CD4-positive, alpha-beta T cell treated with Interleukin-6 for 4 hours (primary cell): ENCODE results near the gene KAT6B.
A peak's percentile ranks its signal among the peaks of the same experiment; 100 is the strongest.

Source experiments
- DNase-seq: peaks from one replicate; pipeline ENCODE4 v3.0.0-alpha.2; 2020; ENCODE audit warnings: mixed read lengths

Gene KAT6B

GRCh38 chr10:74957285-74957961 is 131.0 kb downstream of the KAT6B start:
- DNase-seq = no peak

GRCh38 chr10:74958316-74958715 is 131.9 kb downstream of the KAT6B start:
- no peak for DNase-seq

- no peak for DNase-seq
Observed at GRCh38 chr10:74960670-74961069, 134.3 kb downstream of the KAT6B start.

GRCh38 chr10:74962517-74962916 is 136.1 kb downstream of the KAT6B start:
- no peak for DNase-seq

GRCh38 chr10:74963549-74963948 is 137.1 kb downstream of the KAT6B start:
- no peak for DNase-seq

GRCh38 chr10:74967911-74968666 is 141.7 kb downstream of the KAT6B start:
- no peak for DNase-seq

GRCh38 chr10:74968667-74969061 is 142.3 kb downstream of the KAT6B start:
- no peak for DNase-seq

GRCh38 chr10:74969093-74969492 is 142.7 kb downstream of the KAT6B start:
- DNase-seq = no peak

GRCh38 chr10:74969530-74969929 is 143.1 kb downstream of the KAT6B start:
- no peak for DNase-seq

- DNase-seq = no peak
Observed at GRCh38 chr10:74973741-74974392, 147.5 kb downstream of the KAT6B start.

- DNase-seq = no peak
Observed at GRCh38 chr10:74975758-74976157, 149.4 kb downstream of the KAT6B start.

GRCh38 chr10:74976565-74976964 is 150.2 kb downstream of the KAT6B start:
- no peak for DNase-seq

- no peak for DNase-seq
Observed at GRCh38 chr10:74977072-74977471, 150.7 kb downstream of the KAT6B start.

GRCh38 chr10:74977913-74978847 is 151.8 kb downstream of the KAT6B start:
- peak; percentile 12 for DNase-seq

- no peak for DNase-seq
Observed at GRCh38 chr10:74981831-74982633, 155.6 kb downstream of the KAT6B start.

- DNase-seq = no peak
Observed at GRCh38 chr10:74982634-74982982, 156.2 kb downstream of the KAT6B start.

- no peak for DNase-seq
Observed at GRCh38 chr10:74983383-74983782, 157.0 kb downstream of the KAT6B start.

- DNase-seq = no peak
Observed at GRCh38 chr10:74987339-74988053, 161.1 kb downstream of the KAT6B start.

- DNase-seq = no peak
Observed at GRCh38 chr10:74988054-74988775, 161.8 kb downstream of the KAT6B start.

GRCh38 chr10:74988832-74989561 is 162.6 kb downstream of the KAT6B start:
- no peak for DNase-seq
